A549 (cell line): ENCODE data around the gene NAP1L1. TPM values are rescaled to one million over a fixed set of nuclear protein-coding genes. Genes with fewer than 3 reads are reported as not detected.
A peak's percentile ranks its signal among the peaks of the same experiment; 100 is the strongest.

ENCODE experiments used
- ATAC-seq, 2 experiments: fragments of 200-7000 bp in 1 of 2; fragments of >200 bp in 1 of 2; cut with Nextera tagmentation in 1 of 2; cut with Tn5 transposase in 1 of 2; 3 replicates each; pipeline versions ENCODE4 v1.8.0 to v1.9.1; 2018 to 2020; ENCODE audit warnings: mild to moderate bottlenecking in 1 of 2, moderate library complexity in 1 of 2
- CTCF ChIA-PET: fragments of 300-600 bp; sonication (Branson Sonifier 250); formaldehyde crosslinking; extraction: SDS; loops from one replicate; lab custom pipeline; 2021; ENCODE audit warnings: antibody characterized with exemption, inconsistent platforms; lab: Yijun Ruan, JAX
- POLR2A ChIA-PET: fragments of 350-600 bp; formaldehyde crosslinking; extraction: SDS; loops from one replicate; lab custom pipeline; 2021; ENCODE audit warnings: antibody characterized with exemption, inconsistent platforms; lab: Yijun Ruan, JAX
- DNase-seq, 2 experiments: peaks; one replicate each; pipeline versions ENCODE4 v3.0.0 to v3.0.0-alpha.2; 2011 to 2016; ENCODE audit warnings: low read depth in 1 of 2, low spot score in 1 of 2
- FAIRE-seq: peaks from 2 replicates; lab custom pipeline; 2011; peaks lifted over from hg19 to GRCh38; lab: Jason Lieb, UNC
- H3K27ac ChIP-seq, 2 experiments: fragments of >200 bp; sonication (Bioruptor Twin); formaldehyde crosslinking; 3 replicates each; pipeline ENCODE4 v1.5.1; 2016 to 2017
- H3K4me1 ChIP-seq: fragments of >200 bp; sonication (Bioruptor Twin); formaldehyde crosslinking; 3 replicates; pipeline ENCODE4 v1.6.1; 2016
- H3K4me2 ChIP-seq: fragments of >200 bp; sonication (Bioruptor Twin); formaldehyde crosslinking; 3 replicates; pipeline ENCODE4 v1.6.1; 2016
- H3K4me3 ChIP-seq: fragments of >200 bp; sonication (Bioruptor Twin); formaldehyde crosslinking; 3 replicates; pipeline ENCODE4 v1.5.1; 2016
- H3K9me3 ChIP-seq: fragments of >200 bp; sonication (Bioruptor Twin); formaldehyde crosslinking; 3 replicates; pipeline ENCODE4 v1.6.1; 2016
- CEBPB ChIP-seq, 2 experiments: fragments of >200 bp in 1 of 2; sonication (Bioruptor Twin) in 1 of 2; formaldehyde crosslinking in 1 of 2; IDR thresholded peaks; 2 replicates each; pipeline ENCODE4 v1.6.1; 2012 to 2016
- CHD2 ChIP-seq: fragments of 150-350 bp; IDR thresholded peaks from 2 replicates; pipeline ENCODE4 v1.6.1; 2014; ENCODE audit warnings: low read length; ENCODE audit not compliant: partially characterized antibody
- CHD4 ChIP-seq: fragments of 200-600 bp; sonication (generic); IDR thresholded peaks from 2 replicates; pipeline ENCODE4 v1.6.1; 2016; ENCODE audit warnings: antibody characterized with exemption, mild to moderate bottlenecking, borderline replicate concordance
- E2F6 ChIP-seq: IDR thresholded peaks from 2 replicates; pipeline ENCODE4 v1.6.1; 2012; ENCODE audit warnings: low read depth, borderline replicate concordance
- EHF ChIP-seq: fragments of 250-450 bp; sonication (Bioruptor Pico); IDR thresholded peaks from 2 replicates; pipeline ENCODE4 v1.5.0; 2020; ENCODE audit warnings: mild to moderate bottlenecking
- EP300 ChIP-seq, 2 experiments: fragments of >200 bp; sonication (Bioruptor Twin); formaldehyde crosslinking; IDR thresholded peaks; 2 replicates in 1 of 2; 3 replicates in 1 of 2; pipeline ENCODE4 v1.6.1; 2016 to 2017
- ESRRA ChIP-seq: fragments of 150-350 bp; IDR thresholded peaks from 2 replicates; pipeline ENCODE4 v1.6.1; 2014; ENCODE audit warnings: mild to moderate bottlenecking, low read length, borderline replicate concordance
- FOSB ChIP-seq: fragments of 250-450 bp; sonication (Bioruptor Pico); IDR thresholded peaks from 2 replicates; pipeline ENCODE4 v1.5.0; 2020; ENCODE audit warnings: mild to moderate bottlenecking, moderate library complexity
- FOSL2 ChIP-seq, 2 experiments: fragments of 450-650 bp in 1 of 2; fragments of >200 bp in 1 of 2; sonication (Bioruptor Twin) in 1 of 2; formaldehyde crosslinking; IDR thresholded peaks; 2 replicates each; pipeline versions ENCODE4 v1.5.0 to v1.6.1; 2016 to 2020; ENCODE audit warnings: mild to moderate bottlenecking in 1 of 2, moderate library complexity in 1 of 2
- FOXS1 ChIP-seq: fragments of 250-450 bp; sonication (Bioruptor Pico); IDR thresholded peaks from 2 replicates; pipeline ENCODE4 v1.5.0; 2020; ENCODE audit warnings: mild to moderate bottlenecking, moderate library complexity
- GATA3 ChIP-seq: IDR thresholded peaks from 2 replicates; pipeline ENCODE4 v1.6.1; 2012; ENCODE audit warnings: borderline replicate concordance
- HDAC2 ChIP-seq: fragments of 200-600 bp; sonication (generic); IDR thresholded peaks from 2 replicates; pipeline ENCODE4 v1.6.1; 2016
- HEYL ChIP-seq: fragments of 250-450 bp; sonication (Bioruptor Pico); IDR thresholded peaks from 2 replicates; pipeline ENCODE4 v1.8.0; 2021; ENCODE audit warnings: mild to moderate bottlenecking, moderate library complexity
- HOXA7 ChIP-seq: fragments of 250-450 bp; sonication (Bioruptor Pico); IDR thresholded peaks from 2 replicates; pipeline ENCODE4 v1.5.0; 2020; ENCODE audit warnings: mild to moderate bottlenecking, moderate library complexity
- HOXB13 ChIP-seq: fragments of 250-450 bp; sonication (Bioruptor Pico); IDR thresholded peaks from 2 replicates; pipeline ENCODE4 v1.5.0; 2020; ENCODE audit warnings: low read depth, mild to moderate bottlenecking, moderate library complexity
- JUN ChIP-seq, 2 experiments: fragments of >200 bp; sonication (Bioruptor Twin); formaldehyde crosslinking; IDR thresholded peaks; 2 replicates in 1 of 2; 3 replicates in 1 of 2; pipeline ENCODE4 v1.6.1; 2016 to 2017
- JUNB ChIP-seq: fragments of >200 bp; sonication (Bioruptor Twin); formaldehyde crosslinking; IDR thresholded peaks from 2 replicates; pipeline ENCODE4 v1.6.1; 2016
- KDM1A ChIP-seq: fragments of 200-600 bp; sonication (generic); IDR thresholded peaks from 2 replicates; pipeline ENCODE4 v1.6.1; 2016; ENCODE audit warnings: low read depth, mild to moderate bottlenecking
- KDM5A ChIP-seq: fragments of 200-600 bp; sonication (generic); IDR thresholded peaks from 2 replicates; pipeline ENCODE4 v1.6.1; 2016; ENCODE audit warnings: antibody characterized with exemption, mild to moderate bottlenecking
- MAFK ChIP-seq: fragments of 450-650 bp; IDR thresholded peaks from 2 replicates; pipeline ENCODE4 v1.6.1; 2014; ENCODE audit not compliant: partially characterized antibody
- MAX ChIP-seq: IDR thresholded peaks from 2 replicates; pipeline ENCODE4 v1.6.1; 2012
- MAZ ChIP-seq: fragments of 150-350 bp; IDR thresholded peaks from 2 replicates; pipeline ENCODE4 v1.6.1; 2014; ENCODE audit warnings: antibody characterized with exemption, low read depth, low read length, borderline replicate concordance
- NFE2L2 ChIP-seq: fragments of 150-350 bp; conservative IDR thresholded peaks from 2 replicates; pipeline ENCODE4 v1.6.1; 2014; ENCODE audit warnings: low read length
- NPAS2 ChIP-seq: fragments of 250-450 bp; sonication (Bioruptor Pico); IDR thresholded peaks from 2 replicates; pipeline ENCODE4 v1.8.0; 2022; ENCODE audit warnings: mild to moderate bottlenecking, moderate library complexity, borderline replicate concordance
- POLR2A ChIP-seq: IDR thresholded peaks from 2 replicates; pipeline ENCODE4 v1.6.1; 2012; ENCODE audit warnings: mild to moderate bottlenecking, low read length
- RAD21 ChIP-seq, 2 experiments: fragments of >200 bp in 1 of 2; sonication (Bioruptor Twin) in 1 of 2; formaldehyde crosslinking in 1 of 2; IDR thresholded peaks in 1 of 2; conservative IDR thresholded peaks in 1 of 2; 2 replicates in 1 of 2; 3 replicates in 1 of 2; pipeline ENCODE4 v1.6.1; 2012 to 2018; ENCODE audit warnings: inconsistent platforms in 1 of 2
- RARB ChIP-seq: fragments of 250-450 bp; sonication (Bioruptor Pico); IDR thresholded peaks from 2 replicates; pipeline ENCODE4 v1.8.0; 2021; ENCODE audit warnings: mild to moderate bottlenecking, moderate library complexity
- RNF2 ChIP-seq: fragments of 200-600 bp; sonication (generic); IDR thresholded peaks from 2 replicates; pipeline ENCODE4 v1.6.1; 2016; ENCODE audit warnings: low read depth, mild to moderate bottlenecking, antibody characterized with exemption, moderate library complexity, borderline replicate concordance
- SMC3 ChIP-seq: fragments of >200 bp; sonication (Bioruptor Twin); formaldehyde crosslinking; IDR thresholded peaks from 3 replicates; pipeline ENCODE4 v1.6.1; 2018; ENCODE audit warnings: inconsistent platforms
- TFCP2L1 ChIP-seq: fragments of 250-450 bp; sonication (Bioruptor Pico); IDR thresholded peaks from 2 replicates; pipeline ENCODE4 v1.5.0; 2021; ENCODE audit warnings: mild to moderate bottlenecking
- TP53 ChIP-seq: fragments of 250-450 bp; sonication (Bioruptor Pico); IDR thresholded peaks from 2 replicates; pipeline ENCODE4 v1.5.0; 2021; ENCODE audit warnings: mild to moderate bottlenecking, moderate library complexity
- USF2 ChIP-seq: fragments of 450-650 bp; IDR thresholded peaks from 2 replicates; pipeline ENCODE4 v1.6.1; 2014; ENCODE audit warnings: antibody characterized with exemption
- WGBS: methylation state at CpG from one replicate; pipeline ENCODE4 v1.1.6; 2017; ENCODE audit errors: missing lambda C conversion rate; 5-methylcytosine and 5-hydroxymethylcytosine counted together
- polyA plus RNA-seq, 4 experiments: library from polyadenylated mRNA; depleted of rRNA in 3 of 4; stranded (reverse); fragments of >200 nt; fragmentation: RNase III in 1 of 4; extraction: RNeasy Plus Mini Kit Qiagen cat#74134 plus additional on column Dnase treatment in 1 of 4; gene quantifications; 2 replicates in 3 of 4; 3 replicates in 1 of 4; pipeline ENCODE4 v1.2.3, GENCODE V29; 2011 to 2017
- TF ChIP-seq, protein P1 (sequence below): fragments of >200 bp; sonication (Bioruptor Twin); formaldehyde crosslinking; IDR thresholded peaks from 2 replicates; pipeline ENCODE4 v1.6.1; 2016
- TF ChIP-seq, protein P2 (sequence below): fragments of 250-450 bp; sonication (Bioruptor Pico); IDR thresholded peaks from 2 replicates; pipeline ENCODE4 v1.5.0; 2020; ENCODE audit warnings: low read depth, mild to moderate bottlenecking, moderate library complexity

The NAP1L1 gene
- polyA plus RNA-seq, 2 of the 4 experiments (the other 2 are of a cell fraction): 709 to 943 TPM

- FAIRE-seq (no peak), ATAC-seq (peak; percentile 56 to 61; a peak in 5 of 6 replicates), DNase-seq (peak in 1 of 2 experiments; percentile 89)
- TF ChIP-seq, protein P1, sequence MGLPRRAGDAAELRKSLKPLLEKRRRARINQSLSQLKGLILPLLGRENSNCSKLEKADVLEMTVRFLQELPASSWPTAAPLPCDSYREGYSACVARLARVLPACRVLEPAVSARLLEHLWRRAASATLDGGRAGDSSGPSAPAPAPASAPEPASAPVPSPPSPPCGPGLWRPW: no peak
- TF ChIP-seq CEBPB (IDR thresholded peaks at IDR 0.05): peak in 1 of 2 experiments; percentile 78; a peak in 2 of 4 replicates
- TF ChIP-seq NFE2L2: no peak
- TF ChIP-seq EP300 (IDR thresholded peaks at IDR 0.05): peak; percentile 64 to 90; a peak in 3 of 5 replicates
- no peak for TF ChIP-seq HDAC2
- TF ChIP-seq HEYL: no peak
- TF ChIP-seq CHD2: no peak
- peak; percentile 54; the same call in 1 of the 2 replicates for TF ChIP-seq JUNB
- TF ChIP-seq KDM1A: no peak
- TF ChIP-seq, protein P2, sequence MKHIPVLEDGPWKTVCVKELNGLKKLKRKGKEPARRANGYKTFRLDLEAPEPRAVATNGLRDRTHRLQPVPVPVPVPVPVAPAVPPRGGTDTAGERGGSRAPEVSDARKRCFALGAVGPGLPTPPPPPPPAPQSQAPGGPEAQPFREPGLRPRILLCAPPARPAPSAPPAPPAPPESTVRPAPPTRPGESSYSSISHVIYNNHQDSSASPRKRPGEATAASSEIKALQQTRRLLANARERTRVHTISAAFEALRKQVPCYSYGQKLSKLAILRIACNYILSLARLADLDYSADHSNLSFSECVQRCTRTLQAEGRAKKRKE: no peak
- no peak for TF ChIP-seq HOXB13
- TF ChIP-seq FOSB (CRISPR knock-in tag): no peak
- 0 out of 5 replicates have a peak, but pooled peaks have one; percentile 2 to 29 for TF ChIP-seq RAD21 (conservative IDR thresholded peaks at IDR 0.05 in 1 of 2, IDR thresholded peaks at IDR 0.05 in 1 of 2)
- TF ChIP-seq POLR2A: no peak
- TF ChIP-seq TFCP2L1 (CRISPR knock-in tag): no peak
- no peak for TF ChIP-seq TP53 (CRISPR knock-in tag)
- TF ChIP-seq JUN (IDR thresholded peaks at IDR 0.05): peak in 1 of 2 experiments; percentile 67; a peak in 2 of 5 replicates
- TF ChIP-seq MAX: peak; percentile 30; the same call in 1 of the 2 replicates
- no peak for TF ChIP-seq MAZ
- TF ChIP-seq RARB (CRISPR knock-in tag): peak; percentile 90; the same call in 1 of the 2 replicates
- no peak for TF ChIP-seq NPAS2 (CRISPR knock-in tag)
- TF ChIP-seq FOXS1: no peak
- TF ChIP-seq FOSL2 (IDR thresholded peaks at IDR 0.05): no peak
- peak; percentile 67 for TF ChIP-seq FOSL2 (CRISPR knock-in tag; IDR thresholded peaks at IDR 0.05)
- no peak for TF ChIP-seq CHD4
- TF ChIP-seq SMC3: no peak
- TF ChIP-seq MAFK: no peak
- TF ChIP-seq USF2: no peak
- no peak for TF ChIP-seq HOXA7
- TF ChIP-seq E2F6: no peak
- no peak for TF ChIP-seq ESRRA
- TF ChIP-seq EHF: no peak
- peak; percentile 57; the same call in 1 of the 2 replicates for TF ChIP-seq GATA3
- no peak for TF ChIP-seq RNF2
- TF ChIP-seq KDM5A: no peak
- 16% methylated on average over 6 of the region's 6 CpGs for WGBS
- Histone ChIP-seq H3K4me1 (peaks cover 51% of the 10 kb centered on the region), H3K27ac (peak overlapping the region; percentile 91 to 92), H3K4me2 (peak overlapping the region; percentile 75), H3K9me3 (no peaks in the 10 kb centered on the region), H3K4me3 (no peak overlapping the region)
- POLR2A ChIA-PET: interaction anchor here (1.3 kb wide), 1 partner anchor 13 kb away, joined by 3 read pairs; no protein-coding TSS in a partner anchor
- CTCF ChIA-PET: interaction anchor here (1.2 to 1.7 kb wide), 3 partner anchors 14 to 33 kb away, joined by 3 to 6 read pairs (median 4); partner anchors contain the start of gene PHLDA1
Observed at GRCh38 chr12:76018111-76018510, 66.4 kb downstream of the NAP1L1 start.
